Pancreas (tissue), 10 donors: ENCODE measurements around the gene TDRKH. TPM values are rescaled to one million over a fixed set of nuclear protein-coding genes. Genes with fewer than 3 reads are reported as not detected.

Experiments used
- ATAC-seq, 4 donors: fragments of 200-7000 bp; cut with Tn5 transposase; one replicate each; pipeline versions ENCODE4 v1.8.0 to v1.9.1; 2020; ENCODE audit warnings: mild to moderate bottlenecking in 4 of 4, moderate library complexity in 4 of 4
- DNase-seq, 6 donors: peaks; one replicate each; pipeline ENCODE4 v3.0.0-alpha.2; 2020
- FAIRE-seq: peaks from 2 replicates; lab custom pipeline; 2012; peaks lifted over from hg19 to GRCh38; lab: Jason Lieb, UNC
- H3K27ac ChIP-seq, 4 donors: fragments of 200-600 bp; sonication (generic); 1 replicate in 3 of 4; 2 replicates in 1 of 4; pipeline versions ENCODE4 v1.5.0 to v1.8.0; 2020
- H3K27me3 ChIP-seq, 4 donors: fragments of 200-600 bp; one replicate each; pipeline ENCODE4 v1.8.0; 2021
- H3K36me3 ChIP-seq, 3 donors: fragments of 200-600 bp; sonication (generic) in 1 of 3; one replicate each; pipeline versions ENCODE4 v1.5.0 to v1.8.0; 2020 to 2021
- H3K4me1 ChIP-seq, 3 donors: fragments of 200-600 bp; one replicate each; pipeline ENCODE4 v1.8.0; 2021
- H3K4me3 ChIP-seq, 4 donors: fragments of 200-600 bp; sonication (generic) in 2 of 4; one replicate each; pipeline versions ENCODE4 v1.5.0 to v1.8.0; 2020 to 2021
- H3K9me3 ChIP-seq, 4 donors: fragments of 200-600 bp; one replicate each; pipeline ENCODE4 v1.8.0; 2021
- WGBS, 2 donors: extraction: QIAGEN DNeasy Blood & Tissue Kit; methylation state at CpG; one replicate each; pipeline ENCODE4 v1.1.7; 2013; 5-methylcytosine and 5-hydroxymethylcytosine counted together
- intact Hi-C, 3 donors: fragments of 100-400 bp; cut with DNase I; formaldehyde crosslinking; loops; one replicate each; pipeline versions ENCODE4 v1.11.1 to v1.14.2; 2022
- polyA plus RNA-seq, 2 donors: library from polyadenylated mRNA; stranded (reverse); fragments of 200-250 nt; gene quantifications; one replicate each; pipeline ENCODE4 v1.2.3, GENCODE V29; 2013
- total RNA-seq, 6 donors: library from RNA; stranded (reverse); fragmentation: NEBNext Ultra II Directional in 4 of 6; extraction: Animal tissue kit (Norgen Biotek cat#: 25700) in 4 of 6; gene quantifications; one replicate each; pipeline versions ENCODE4 v1.2.1 to v1.2.4, GENCODE V29; 2021 to 2023
- TF ChIP-seq, protein P1 (sequence below), 4 donors: fragments of 200-600 bp; sonication (generic) in 3 of 4; IDR thresholded peaks; one replicate each; pipeline versions ENCODE4 v1.5.0 to v1.8.0; 2021; ENCODE audit warnings: antibody characterized with exemption in 4 of 4
- donor health status: healthy with polysubstance abuse.
- donor health status: DM: no; HTN: no; CAD: no; lungs with moderate emphysema.
- donor health status: DM: no; HTN: no; CAD: no.
- donor health status: control.
- donor health status: control.
- donor health status: Bipolar disorder and iron deficiency.
- donor health status: DM: yes; HTN: yes; CAD: no.
- donor health status: DM: no; HTN: no; CAD: no.
- donor health status: DM: no; HTN: no; CAD: no.
- donor health status: DM: yes; HTN: yes; CAD: no.

Gene TDRKH, protein sequence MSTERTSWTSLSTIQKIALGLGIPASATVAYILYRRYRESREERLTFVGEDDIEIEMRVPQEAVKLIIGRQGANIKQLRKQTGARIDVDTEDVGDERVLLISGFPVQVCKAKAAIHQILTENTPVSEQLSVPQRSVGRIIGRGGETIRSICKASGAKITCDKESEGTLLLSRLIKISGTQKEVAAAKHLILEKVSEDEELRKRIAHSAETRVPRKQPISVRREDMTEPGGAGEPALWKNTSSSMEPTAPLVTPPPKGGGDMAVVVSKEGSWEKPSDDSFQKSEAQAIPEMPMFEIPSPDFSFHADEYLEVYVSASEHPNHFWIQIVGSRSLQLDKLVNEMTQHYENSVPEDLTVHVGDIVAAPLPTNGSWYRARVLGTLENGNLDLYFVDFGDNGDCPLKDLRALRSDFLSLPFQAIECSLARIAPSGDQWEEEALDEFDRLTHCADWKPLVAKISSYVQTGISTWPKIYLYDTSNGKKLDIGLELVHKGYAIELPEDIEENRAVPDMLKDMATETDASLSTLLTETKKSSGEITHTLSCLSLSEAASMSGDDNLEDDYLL
- 1 to 10 TPM; 2.6 to 7.5 (median 4.1) TPM for total RNA-seq
- polyA plus RNA-seq = 1 to 10 TPM; 2.6 to 4.2 TPM

- Histone ChIP-seq H3K4me3 (peak within 1 kb of the TSS; percentile 49 to 69 (median 62)), H3K4me1 (peaks cover 0 to 11% (median 0%) of the 10 kb centered on the region in 3 donors), H3K36me3 (no peaks in the 10 kb centered on the region), H3K27ac (peak within 1 kb of the TSS; percentile 30 to 62 (median 50)), H3K9me3 (no peaks in the 10 kb centered on the region), H3K27me3 (no peaks in the 10 kb centered on the region)
- TF ChIP-seq, protein P1, sequence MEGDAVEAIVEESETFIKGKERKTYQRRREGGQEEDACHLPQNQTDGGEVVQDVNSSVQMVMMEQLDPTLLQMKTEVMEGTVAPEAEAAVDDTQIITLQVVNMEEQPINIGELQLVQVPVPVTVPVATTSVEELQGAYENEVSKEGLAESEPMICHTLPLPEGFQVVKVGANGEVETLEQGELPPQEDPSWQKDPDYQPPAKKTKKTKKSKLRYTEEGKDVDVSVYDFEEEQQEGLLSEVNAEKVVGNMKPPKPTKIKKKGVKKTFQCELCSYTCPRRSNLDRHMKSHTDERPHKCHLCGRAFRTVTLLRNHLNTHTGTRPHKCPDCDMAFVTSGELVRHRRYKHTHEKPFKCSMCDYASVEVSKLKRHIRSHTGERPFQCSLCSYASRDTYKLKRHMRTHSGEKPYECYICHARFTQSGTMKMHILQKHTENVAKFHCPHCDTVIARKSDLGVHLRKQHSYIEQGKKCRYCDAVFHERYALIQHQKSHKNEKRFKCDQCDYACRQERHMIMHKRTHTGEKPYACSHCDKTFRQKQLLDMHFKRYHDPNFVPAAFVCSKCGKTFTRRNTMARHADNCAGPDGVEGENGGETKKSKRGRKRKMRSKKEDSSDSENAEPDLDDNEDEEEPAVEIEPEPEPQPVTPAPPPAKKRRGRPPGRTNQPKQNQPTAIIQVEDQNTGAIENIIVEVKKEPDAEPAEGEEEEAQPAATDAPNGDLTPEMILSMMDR (IDR thresholded peaks at IDR 0.05) = peak in 1 of 4 donors; percentile 6
- intact Hi-C loops = no loop called here
- DNase-seq (peak; percentile 94 to 99 (median 99)), FAIRE-seq (peak; percentile 98), ATAC-seq (peak; percentile 96 to 99 (median 98))
- 0 to 1% methylated on average over 58 of the region's 58 CpGs for WGBS, 2 donors
These were observed at the start of gene TDRKH for GRCh38 chr1:151790071-151790939. Gene TDRKH, minus strand, starts transcription at chr1:151790500. Its CDS starts 7,478 bp downstream, at chr1:151783022.

GRCh38 chr1:151839457-151840403 lies 49.4 kb upstream of the TDRKH start, which contains the start of gene C2CD4D:
Gene C2CD4D, minus strand, starts transcription at chr1:151839820. Its CDS starts 831 bp downstream, at chr1:151838989.
- FAIRE-seq (no peak), DNase-seq (peak; percentile 73 to 93 (median 86)), ATAC-seq (peak; percentile 65 to 83 (median 75))
- intact Hi-C loops = no loop called here
- peak within 1 kb of the TSS; percentile 93 to 98 (median 95) for H3K27ac ChIP-seq
- WGBS, 2 donors = 5% methylated on average over 44 to 47 of the region's 47 CpGs
- peak within 1 kb of the TSS; percentile 16 to 47 (median 42) for H3K4me3 ChIP-seq
- TF ChIP-seq, protein P1 (IDR thresholded peaks at IDR 0.05) = peak in 2 of 4 donors; percentile 7 to 20
- no peaks in the 10 kb centered on the region for H3K27me3 ChIP-seq
- H3K36me3 ChIP-seq = no peaks in the 10 kb centered on the region
- peaks cover 29 to 37% (median 30%) of the 10 kb centered on the region in 3 donors for H3K4me1 ChIP-seq
- no peaks in the 10 kb centered on the region for H3K9me3 ChIP-seq

- H3K27ac ChIP-seq = peak overlapping the region; percentile 93 to 98 (median 95)
- no peaks in the 10 kb centered on the region for H3K9me3 ChIP-seq
- FAIRE-seq (no peak), DNase-seq (no peak), ATAC-seq (no peak)
- 70 to 74% methylated on average over 16 of the region's 16 CpGs for WGBS, 2 donors
- peaks cover 29 to 37% (median 34%) of the 10 kb centered on the region in 3 donors for H3K4me1 ChIP-seq
- TF ChIP-seq, protein P1 (IDR thresholded peaks at IDR 0.05) = no peak
- H3K4me3 ChIP-seq = peak overlapping the region in 2 of 4 donors; percentile 43 to 47
- intact Hi-C loops = no loop called here
- H3K36me3 ChIP-seq = no peaks in the 10 kb centered on the region
- no peaks in the 10 kb centered on the region for H3K27me3 ChIP-seq
These were observed 48.7 kb upstream of the TDRKH start for GRCh38 chr1:151839082-151839412.
